ENCODE data around the gene FRMD4A.

DNA sequence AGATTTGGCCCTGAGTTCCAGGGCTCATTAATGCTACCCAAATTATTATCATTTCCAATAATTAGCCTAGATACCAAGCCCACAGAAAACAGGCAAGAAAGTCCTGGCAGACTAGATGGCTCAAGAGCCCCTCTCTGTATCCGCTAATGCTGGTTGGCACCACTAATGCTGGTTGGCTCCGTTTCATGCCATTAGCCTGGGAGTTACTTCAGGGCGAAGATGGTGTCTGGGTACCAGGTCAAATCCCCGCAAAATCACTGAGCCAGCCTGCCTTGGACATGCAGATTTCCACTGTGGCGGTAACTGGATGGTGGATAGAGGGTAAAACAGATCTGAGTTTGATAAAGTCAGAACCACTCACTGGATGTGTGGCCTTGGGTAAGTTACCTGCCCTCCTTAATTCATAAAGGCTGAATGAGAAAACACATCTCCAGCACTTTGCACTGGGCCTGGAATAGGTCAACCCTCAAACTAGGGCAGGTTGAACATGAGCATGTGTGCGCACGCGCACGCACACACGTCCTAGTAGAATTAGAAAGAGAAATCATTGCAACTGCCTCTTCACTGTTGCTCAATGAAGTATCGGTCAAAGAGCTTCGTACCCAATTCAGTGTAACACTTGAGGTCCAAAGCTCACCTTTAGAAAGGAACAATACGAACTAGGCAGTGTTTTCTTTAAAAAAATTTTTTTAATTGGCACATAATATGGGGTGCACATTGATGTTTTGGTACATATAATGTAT, 652.5 kb downstream of the FRMD4A start:
- no peak for TF ChIP-seq EZH2phosphoT487 (IDR thresholded peaks at IDR 0.05; ENCODE audit: insufficient read depth, low read depth)
- no peak for TF ChIP-seq EZH2 (IDR thresholded peaks at IDR 0.05; ENCODE audit: insufficient read depth, poor library complexity, severe bottlenecking)
